ENCODE results near the gene SH3PXD2B.

DNA sequence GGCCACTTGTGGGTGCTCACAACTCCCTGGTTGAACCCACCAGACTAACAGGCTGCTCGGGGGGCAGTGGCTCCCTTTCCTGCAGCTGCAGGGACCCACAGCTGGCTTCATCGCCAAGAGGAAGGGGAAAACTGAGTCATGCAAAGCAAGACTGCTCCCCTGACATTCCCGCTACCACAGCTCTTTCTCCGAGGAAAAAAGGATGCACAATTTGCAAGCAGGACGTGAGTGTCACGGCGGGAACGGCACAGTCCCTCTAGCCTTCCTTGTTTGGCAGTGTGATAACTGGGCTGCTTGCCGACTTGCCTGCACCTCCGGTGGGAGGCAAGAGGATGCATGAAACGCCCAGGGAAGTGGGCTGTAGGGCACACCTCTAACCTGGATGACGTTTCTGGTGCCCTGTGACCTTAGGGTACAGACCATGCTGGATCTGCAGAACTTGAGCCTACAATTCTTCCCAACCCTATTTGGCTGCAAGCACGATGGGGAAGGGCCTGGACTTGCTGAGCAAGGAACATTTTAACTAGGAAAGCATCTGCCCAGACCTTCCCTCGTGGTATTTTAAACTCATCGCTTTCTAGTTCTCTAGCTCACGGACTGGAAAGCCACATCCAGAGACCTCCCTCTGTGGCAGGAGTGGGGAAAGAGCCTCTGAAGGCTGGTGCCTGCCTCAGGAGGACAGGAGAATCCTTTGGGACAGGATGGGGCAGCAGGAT lies 7.8 kb downstream of the SH3PXD2B start:
- TF ChIP-seq, protein P1, sequence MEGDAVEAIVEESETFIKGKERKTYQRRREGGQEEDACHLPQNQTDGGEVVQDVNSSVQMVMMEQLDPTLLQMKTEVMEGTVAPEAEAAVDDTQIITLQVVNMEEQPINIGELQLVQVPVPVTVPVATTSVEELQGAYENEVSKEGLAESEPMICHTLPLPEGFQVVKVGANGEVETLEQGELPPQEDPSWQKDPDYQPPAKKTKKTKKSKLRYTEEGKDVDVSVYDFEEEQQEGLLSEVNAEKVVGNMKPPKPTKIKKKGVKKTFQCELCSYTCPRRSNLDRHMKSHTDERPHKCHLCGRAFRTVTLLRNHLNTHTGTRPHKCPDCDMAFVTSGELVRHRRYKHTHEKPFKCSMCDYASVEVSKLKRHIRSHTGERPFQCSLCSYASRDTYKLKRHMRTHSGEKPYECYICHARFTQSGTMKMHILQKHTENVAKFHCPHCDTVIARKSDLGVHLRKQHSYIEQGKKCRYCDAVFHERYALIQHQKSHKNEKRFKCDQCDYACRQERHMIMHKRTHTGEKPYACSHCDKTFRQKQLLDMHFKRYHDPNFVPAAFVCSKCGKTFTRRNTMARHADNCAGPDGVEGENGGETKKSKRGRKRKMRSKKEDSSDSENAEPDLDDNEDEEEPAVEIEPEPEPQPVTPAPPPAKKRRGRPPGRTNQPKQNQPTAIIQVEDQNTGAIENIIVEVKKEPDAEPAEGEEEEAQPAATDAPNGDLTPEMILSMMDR (conservative IDR thresholded peaks at IDR 0.05; ENCODE audit: low read length): no peak
- no peak for TF ChIP-seq EZH2phosphoT487 (IDR thresholded peaks at IDR 0.05; ENCODE audit: borderline replicate concordance, low read depth, low read length)
